Renal cortex interstitium (tissue), 11 donors: ENCODE measurements around the gene POU6F2. TPM values are rescaled to one million over a fixed set of nuclear protein-coding genes. Genes with fewer than 3 reads are reported as not detected.

ENCODE experiments used
- DNase-seq, 11 donors: peaks; one replicate each; pipeline ENCODE4 v3.0.0-alpha.2; 2013; ENCODE audit warnings: low read depth in 9 of 11, low spot score in 4 of 11; ENCODE audit errors: extremely low read depth in 1 of 11
- polyA plus RNA-seq, 3 donors: library from polyadenylated mRNA; unstranded; fragments of 120-200 nt; gene quantifications; one replicate each; pipeline ENCODE4 v1.2.1, GENCODE V29; 2013; ENCODE audit not compliant: insufficient read length in 3 of 3

Gene POU6F2
- polyA plus RNA-seq, 3 donors, result 0.11 to 0.35 (median 0.26) TPM

GRCh38 chr7:39488467-39489393, 511.0 kb downstream of the POU6F2 start:
- DNase-seq, result no peak

GRCh38 chr7:39490296-39490695, 512.6 kb downstream of the POU6F2 start:
- DNase-seq, result no peak

GRCh38 chr7:39493934-39494333, 516.2 kb downstream of the POU6F2 start:
- no peak for DNase-seq

- DNase-seq, result no peak
Observed at GRCh38 chr7:39501358-39501757, 523.6 kb downstream of the POU6F2 start.

GRCh38 chr7:39504963-39505362, 527.3 kb downstream of the POU6F2 start:
- no peak for DNase-seq

- no peak for DNase-seq
Observed at GRCh38 chr7:39507866-39508551, 530.3 kb downstream of the POU6F2 start.

- no peak for DNase-seq
Observed at GRCh38 chr7:39509436-39509835, 531.7 kb downstream of the POU6F2 start.

- no peak for DNase-seq
Observed at GRCh38 chr7:39509912-39510311, 532.2 kb downstream of the POU6F2 start.

- DNase-seq, result no peak
Observed at GRCh38 chr7:39510864-39511354, 533.2 kb downstream of the POU6F2 start.

GRCh38 chr7:39515534-39516228, 538.0 kb downstream of the POU6F2 start:
- no peak for DNase-seq

GRCh38 chr7:39516498-39516897, 538.8 kb downstream of the POU6F2 start:
- no peak for DNase-seq

GRCh38 chr7:39517240-39517639, 539.5 kb downstream of the POU6F2 start:
- DNase-seq, result no peak

Other genes with a start within 250 kb of the POU6F2 start
- gene VPS41, start 68.7 kb upstream of the POU6F2 start, polyA plus RNA-seq, result 10 to 100 TPM; 70.1 to 90.3 (median 75.3) TPM